Fibroblast of pulmonary artery (primary cell): Measurements from ENCODE around the gene IQCE.

Experiments used
- DNase-seq: peaks from one replicate; pipeline ENCODE4 v3.0.0-alpha.2; 2010; ENCODE audit warnings: low read depth
- H3K4me3 ChIP-seq: replicated peaks from 2 replicates; pipeline ENCODE4 v1.5.1; 2011; ENCODE audit warnings: low read depth, mild to moderate bottlenecking, control low read depth, low read length, moderate library complexity
- CTCF ChIP-seq: IDR thresholded peaks from 2 replicates; pipeline ENCODE4 v1.5.1; 2011; ENCODE audit warnings: mild to moderate bottlenecking, control low read depth, low read length, inconsistent platforms; ENCODE audit errors: missing control alignments

IQCE gene

GRCh38 chr7:2645274-2645868 lies 86.6 kb downstream of the IQCE start:
- DNase-seq = no peak
- H3K4me3 ChIP-seq = no peak overlapping the region
- TF ChIP-seq CTCF = no peak

GRCh38 chr7:2646336-2646679 lies 87.5 kb downstream of the IQCE start:
- no peak for DNase-seq
- H3K4me3 ChIP-seq = no peak overlapping the region
- TF ChIP-seq CTCF = no peak

GRCh38 chr7:2646680-2647571 lies 88.1 kb downstream of the IQCE start:
- no peak overlapping the region for H3K4me3 ChIP-seq
- no peak for DNase-seq
- TF ChIP-seq CTCF = no peak

GRCh38 chr7:2647594-2648172 lies 88.9 kb downstream of the IQCE start:
- DNase-seq = no peak

GRCh38 chr7:2649139-2649838 lies 90.5 kb downstream of the IQCE start:
- DNase-seq = no peak
- TF ChIP-seq CTCF = no peak
- H3K4me3 ChIP-seq = no peak overlapping the region

More at GRCh38 chr7:2647594-2648172, 88.9 kb downstream of the IQCE start:
- no peak overlapping the region for H3K4me3 ChIP-seq
- TF ChIP-seq CTCF = no peak

- no peak overlapping the region for H3K4me3 ChIP-seq
- no peak for DNase-seq
- TF ChIP-seq CTCF = no peak
These were observed 91.2 kb downstream of the IQCE start for GRCh38 chr7:2649991-2650390.
